NCI-H226 (cell line): ENCODE measurements around the gene SLC34A1.

ENCODE experiments used
- DNase-seq: peaks from one replicate; pipeline ENCODE4 v3.0.0-alpha.2; 2015

The SLC34A1 gene

GRCh38 chr5:177389241-177390169 is 5.3 kb downstream of the SLC34A1 start:
- peak; percentile 86 for DNase-seq

DNA sequence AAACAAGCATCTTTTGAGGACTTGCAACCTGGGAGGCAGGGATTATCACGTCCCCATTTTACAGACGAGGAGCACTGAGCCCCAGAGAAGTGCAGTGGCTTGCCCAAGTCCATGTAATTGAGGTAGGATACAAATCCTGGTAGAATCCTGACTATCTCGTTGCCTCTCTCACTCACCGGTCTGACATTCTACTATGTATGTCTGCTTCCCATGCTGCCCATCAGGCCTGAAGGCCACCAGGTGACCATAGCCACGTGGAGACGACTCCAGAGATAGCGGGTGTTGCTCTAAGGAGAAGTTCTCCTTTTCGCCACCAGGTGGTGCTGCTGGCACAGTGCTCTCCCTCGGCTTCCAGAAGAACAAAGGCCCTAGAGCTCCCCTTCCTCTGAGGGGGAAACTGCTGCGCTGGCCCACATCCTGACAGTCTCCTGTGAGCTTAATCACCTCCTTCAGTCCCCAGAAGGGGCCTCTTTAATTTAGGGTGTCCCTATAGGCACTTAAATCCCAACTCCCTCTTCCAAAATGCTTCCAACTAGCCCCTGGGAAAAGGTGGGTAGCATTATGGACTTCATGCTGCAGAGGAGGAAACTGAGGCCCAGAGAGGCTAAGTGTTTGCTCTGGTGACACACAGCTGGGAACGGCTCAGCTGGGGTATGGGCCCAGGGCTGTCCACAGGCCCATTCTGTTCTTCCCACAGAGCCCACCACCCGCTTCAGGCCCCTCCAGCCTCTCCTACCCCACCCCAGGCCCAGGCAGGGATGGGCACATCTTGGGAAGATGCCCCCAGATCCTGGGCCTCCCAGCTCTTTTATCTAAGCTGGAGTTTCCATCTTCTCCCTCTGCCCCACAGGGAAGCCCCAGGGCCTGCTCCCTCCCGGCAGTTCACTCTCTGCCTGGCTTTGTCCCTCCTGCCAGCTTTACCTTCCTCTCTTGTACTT is 6.4 kb downstream of the SLC34A1 start:
- DNase-seq: peak; percentile 58

DNA sequence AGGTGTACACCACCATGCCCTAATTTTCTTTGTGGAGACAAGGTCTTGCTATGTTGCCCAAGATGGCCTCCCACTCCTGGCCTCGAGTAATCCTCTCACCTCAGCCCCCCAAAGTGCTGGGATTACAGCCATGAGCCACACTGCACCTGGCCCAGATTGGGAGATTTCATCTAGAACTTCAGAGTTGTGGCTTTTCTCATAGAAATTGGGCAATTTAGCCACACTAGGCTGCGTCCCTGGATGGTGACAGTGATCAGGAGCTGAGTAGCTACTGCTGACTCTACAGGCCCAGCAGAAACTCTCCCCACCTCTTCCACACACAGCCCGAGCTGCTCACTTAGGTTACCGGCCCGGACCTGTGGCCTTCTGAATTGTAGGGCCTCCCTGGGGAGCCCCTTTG is 8.5 kb downstream of the SLC34A1 start:
- DNase-seq: no peak

DNA sequence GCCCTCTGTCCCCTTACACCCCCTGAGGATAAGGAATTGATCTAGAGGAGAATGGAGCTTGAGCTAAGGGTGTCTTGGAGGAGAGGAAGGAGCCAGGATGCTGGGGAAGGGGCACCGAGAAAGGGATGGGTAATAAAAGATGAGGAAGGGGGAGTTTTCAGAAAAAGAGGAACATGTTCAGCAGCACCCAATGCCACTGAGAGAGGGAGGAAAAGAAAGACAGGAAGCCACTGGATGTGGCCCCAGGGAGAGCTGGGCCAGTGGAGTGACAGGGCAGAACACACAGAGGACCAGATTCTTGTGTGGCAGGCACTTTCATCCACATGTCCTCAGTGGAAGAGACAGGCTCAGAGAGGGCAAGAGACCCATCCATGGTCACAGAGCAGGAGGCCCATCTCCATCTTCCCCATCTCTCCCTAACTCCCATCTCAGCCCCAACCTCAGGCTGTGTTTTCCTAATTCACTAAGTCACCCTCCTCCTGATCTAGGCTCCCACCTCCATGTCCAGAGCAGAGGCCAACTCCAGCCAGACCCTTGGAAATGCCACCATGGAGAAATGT is 9.1 kb downstream of the SLC34A1 start:
- DNase-seq: no peak

- no peak for DNase-seq
These were observed 9.8 kb downstream of the SLC34A1 start for GRCh38 chr5:177393990-177394389.

GRCh38 chr5:177396078-177396477 is 11.8 kb downstream of the SLC34A1 start:
- DNase-seq: no peak

DNA sequence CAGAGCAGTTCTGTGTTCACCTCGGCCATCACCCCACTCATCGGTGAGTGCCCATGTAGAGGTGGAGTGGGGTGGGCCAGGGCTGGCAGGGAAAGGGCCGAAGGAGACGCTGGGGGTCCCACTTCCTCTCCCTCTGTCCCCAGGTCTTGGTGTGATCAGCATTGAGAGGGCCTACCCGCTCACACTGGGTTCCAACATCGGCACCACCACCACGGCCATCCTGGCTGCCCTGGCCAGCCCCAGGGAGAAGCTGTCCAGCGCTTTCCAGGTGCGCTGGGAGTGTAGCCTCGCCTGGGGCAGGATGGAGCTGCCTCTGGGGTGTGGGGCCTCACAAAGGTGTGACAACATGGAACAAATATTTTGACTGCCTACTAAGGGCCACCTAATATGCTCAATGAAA is 12.6 kb downstream of the SLC34A1 start:
- DNase-seq: no peak

GRCh38 chr5:177397875-177398390 is 13.7 kb downstream of the SLC34A1 start:
- no peak for DNase-seq

DNA sequence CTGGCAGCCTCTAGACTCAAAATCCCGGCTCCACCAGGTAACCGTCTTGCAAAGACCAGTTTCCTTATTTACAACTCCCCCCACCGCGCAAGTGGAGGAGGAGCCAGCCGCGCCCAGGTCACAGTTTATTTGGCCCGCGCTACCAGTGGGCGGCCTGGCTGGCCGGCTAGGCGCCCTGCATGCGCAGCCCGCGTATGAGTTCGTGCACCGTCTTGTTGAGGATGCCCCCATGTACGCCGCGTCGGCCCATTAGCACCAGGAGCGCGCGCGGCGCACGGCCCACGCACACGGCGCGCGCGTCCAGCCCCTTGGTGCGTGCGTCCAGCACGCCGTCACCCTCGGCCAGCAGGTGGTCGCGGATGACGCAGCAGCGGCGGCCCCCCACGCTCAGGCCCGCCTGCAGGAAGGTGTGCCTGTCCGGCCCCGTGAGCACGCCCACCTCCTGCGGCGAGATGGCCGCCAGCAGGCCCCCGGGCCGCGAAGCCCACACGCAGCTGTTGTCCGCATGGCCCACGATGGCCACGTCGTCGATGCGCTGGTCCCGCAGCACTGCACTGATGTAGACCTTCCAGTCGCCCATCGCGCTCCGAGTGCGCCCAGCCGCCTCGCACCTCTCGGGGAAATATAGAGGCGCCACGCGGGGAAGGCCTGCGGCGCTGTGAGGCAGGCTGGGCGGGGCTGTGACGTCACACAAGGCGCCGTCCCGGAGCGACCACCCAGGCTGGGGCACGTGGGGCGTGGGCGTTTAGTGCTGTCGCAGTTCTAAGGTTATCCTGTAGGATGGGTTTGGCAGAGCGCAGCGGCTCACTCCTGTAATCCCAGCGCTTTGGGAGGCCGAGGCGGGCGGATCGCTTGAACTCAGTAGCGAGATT is 16.0 kb downstream of the SLC34A1 start, which contains the start of gene PFN3:
TSS of gene PFN3 (minus strand) at position 665 of the 872 bp plus-strand sequence. CDS start at position 580, 85 bp downstream.
- no peak for DNase-seq

- DNase-seq: peak; percentile 81
These were observed 18.2 kb downstream of the SLC34A1 start for GRCh38 chr5:177402271-177403043.

GRCh38 chr5:177403102-177403791 is 19.0 kb downstream of the SLC34A1 start:
- DNase-seq: no peak

GRCh38 chr5:177403792-177404640 is 19.8 kb downstream of the SLC34A1 start:
- peak; percentile 66 for DNase-seq

GRCh38 chr5:177404641-177405179 is 20.5 kb downstream of the SLC34A1 start:
- no peak for DNase-seq

- DNase-seq: no peak
These were observed 21.1 kb downstream of the SLC34A1 start for GRCh38 chr5:177405312-177405711.

GRCh38 chr5:177405805-177406204 is 21.6 kb downstream of the SLC34A1 start:
- DNase-seq: no peak

- DNase-seq: no peak
These were observed 25.0 kb downstream of the SLC34A1 start, which contains the start of gene F12 for GRCh38 chr5:177409043-177409801. Gene F12 (minus strand): TSS chr5:177409564. CDS start chr5:177409527, 37 bp downstream.

DNA sequence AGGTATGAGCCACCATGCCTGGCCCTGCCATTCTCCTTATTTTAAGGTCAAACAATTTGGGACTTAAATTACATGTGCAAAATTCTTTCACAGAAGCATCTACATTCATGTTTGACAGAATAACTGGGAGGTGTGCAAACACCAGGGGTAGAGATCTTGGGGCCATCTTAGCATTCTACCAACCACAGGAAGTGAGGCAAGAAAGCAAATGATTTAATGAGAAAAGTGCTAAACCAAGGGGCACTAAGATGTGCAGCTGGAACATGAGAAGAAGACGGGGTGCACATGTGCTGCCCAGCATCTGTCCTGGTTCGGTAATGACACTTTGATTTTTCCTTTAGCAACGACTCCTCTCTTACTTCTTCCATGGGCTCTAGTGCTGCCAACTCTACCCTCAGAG is 26.3 kb downstream of the SLC34A1 start:
- no peak for DNase-seq

DNA sequence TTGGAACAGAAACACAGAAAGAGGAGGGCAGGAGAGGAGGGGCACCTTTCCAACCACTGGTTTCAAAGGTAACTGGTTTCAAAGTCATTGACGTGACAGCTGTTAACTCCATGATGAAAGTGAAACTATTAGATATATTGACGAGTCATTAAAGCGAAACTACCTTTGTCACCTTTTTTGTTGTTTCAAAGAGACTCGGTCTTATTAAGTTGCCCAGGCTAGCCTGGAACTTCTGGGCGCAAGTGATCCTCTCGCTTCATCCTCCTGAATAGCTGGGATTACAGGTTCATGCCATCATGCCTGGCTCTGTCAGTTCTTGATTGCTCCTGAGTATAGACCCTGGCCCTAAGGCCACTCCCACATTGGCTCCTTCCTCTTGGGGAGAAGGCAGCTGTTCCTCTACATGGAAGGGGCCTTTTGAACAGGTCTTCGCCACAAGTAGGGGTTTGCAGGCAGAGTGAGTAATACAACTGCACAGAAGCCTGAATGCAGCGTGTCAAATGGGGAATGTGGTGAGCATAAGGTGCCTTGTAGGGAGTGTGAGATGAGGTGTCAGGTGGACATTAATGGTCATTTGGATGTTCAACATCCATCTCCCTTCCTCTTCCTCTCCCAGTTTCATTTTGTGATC is 28.5 kb downstream of the SLC34A1 start:
- DNase-seq: no peak
